ENCODE data around the gene OR1N2.

Gene OR1N2

DNA sequence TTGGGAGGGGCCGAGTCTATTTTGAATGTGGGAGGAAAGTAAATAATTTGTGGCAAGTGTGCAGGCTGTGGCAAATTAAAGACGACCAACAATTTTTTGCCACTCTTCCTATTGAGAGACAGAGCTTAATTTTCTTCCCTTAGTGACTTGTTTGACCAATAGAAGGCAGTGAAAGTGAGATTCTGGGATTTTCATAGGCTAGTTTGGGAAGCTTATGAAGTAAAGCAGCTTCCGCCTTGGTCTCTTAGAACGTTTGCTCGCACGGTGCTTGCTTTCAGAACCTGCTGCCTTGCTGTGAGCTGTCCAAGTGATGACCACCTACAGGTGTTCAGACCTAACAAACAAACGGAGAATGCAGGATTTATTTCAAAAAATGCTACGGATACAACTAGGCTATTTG is 6.7 kb upstream of the OR1N2 start:
- H3K9me3 ChIP-seq (ENCODE audit: severe bottlenecking), result no peaks in the 10 kb centered on the region

DNA sequence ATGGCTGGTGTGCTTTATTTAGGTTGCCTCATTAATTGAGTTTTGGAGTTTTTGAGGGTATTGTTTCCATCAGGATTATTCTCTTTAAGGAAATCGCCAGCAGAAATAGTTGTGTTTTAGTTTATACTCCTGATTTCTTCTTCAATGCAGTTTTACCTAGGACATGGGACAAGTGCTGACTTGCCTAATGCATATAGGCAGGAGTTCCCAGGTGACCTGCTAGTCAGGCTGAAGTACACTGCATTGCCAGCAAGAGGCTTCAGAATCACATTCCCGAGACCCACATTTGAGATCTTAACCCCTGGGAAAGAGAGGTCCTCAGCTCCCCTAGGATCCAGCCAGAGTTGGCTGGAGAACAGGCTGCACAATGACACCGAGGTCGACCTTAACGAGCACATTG is 1.5 kb upstream of the OR1N2 start:
- H3K27ac ChIP-seq, result no peak overlapping the region
- TF ChIP-seq, protein P1, sequence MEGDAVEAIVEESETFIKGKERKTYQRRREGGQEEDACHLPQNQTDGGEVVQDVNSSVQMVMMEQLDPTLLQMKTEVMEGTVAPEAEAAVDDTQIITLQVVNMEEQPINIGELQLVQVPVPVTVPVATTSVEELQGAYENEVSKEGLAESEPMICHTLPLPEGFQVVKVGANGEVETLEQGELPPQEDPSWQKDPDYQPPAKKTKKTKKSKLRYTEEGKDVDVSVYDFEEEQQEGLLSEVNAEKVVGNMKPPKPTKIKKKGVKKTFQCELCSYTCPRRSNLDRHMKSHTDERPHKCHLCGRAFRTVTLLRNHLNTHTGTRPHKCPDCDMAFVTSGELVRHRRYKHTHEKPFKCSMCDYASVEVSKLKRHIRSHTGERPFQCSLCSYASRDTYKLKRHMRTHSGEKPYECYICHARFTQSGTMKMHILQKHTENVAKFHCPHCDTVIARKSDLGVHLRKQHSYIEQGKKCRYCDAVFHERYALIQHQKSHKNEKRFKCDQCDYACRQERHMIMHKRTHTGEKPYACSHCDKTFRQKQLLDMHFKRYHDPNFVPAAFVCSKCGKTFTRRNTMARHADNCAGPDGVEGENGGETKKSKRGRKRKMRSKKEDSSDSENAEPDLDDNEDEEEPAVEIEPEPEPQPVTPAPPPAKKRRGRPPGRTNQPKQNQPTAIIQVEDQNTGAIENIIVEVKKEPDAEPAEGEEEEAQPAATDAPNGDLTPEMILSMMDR (IDR thresholded peaks at IDR 0.05; ENCODE audit: low read depth, low read length), result no peak
- peak; percentile 19 for DNase-seq
- H3K36me3 ChIP-seq, result no peaks in the 10 kb centered on the region
- H3K4me3 ChIP-seq (ENCODE audit: low read depth, low read length), result no peak overlapping the region
- no peaks in the 10 kb centered on the region for H3K27me3 ChIP-seq (ENCODE audit: insufficient read depth, low read depth, severe bottlenecking)
- H3K9me3 ChIP-seq (ENCODE audit: severe bottlenecking), result no peaks in the 10 kb centered on the region

More for the DNA sequence above, 6.7 kb upstream of the OR1N2 start:
- H3K36me3 ChIP-seq, result no peaks in the 10 kb centered on the region
- DNase-seq, result no peak
- TF ChIP-seq, protein P1 (IDR thresholded peaks at IDR 0.05; ENCODE audit: low read depth, low read length), result no peak
- no peaks in the 10 kb centered on the region for H3K27me3 ChIP-seq (ENCODE audit: insufficient read depth, low read depth, severe bottlenecking)
- H3K27ac ChIP-seq, result no peak overlapping the region
- no peak overlapping the region for H3K4me3 ChIP-seq (ENCODE audit: low read depth, low read length)

DNA sequence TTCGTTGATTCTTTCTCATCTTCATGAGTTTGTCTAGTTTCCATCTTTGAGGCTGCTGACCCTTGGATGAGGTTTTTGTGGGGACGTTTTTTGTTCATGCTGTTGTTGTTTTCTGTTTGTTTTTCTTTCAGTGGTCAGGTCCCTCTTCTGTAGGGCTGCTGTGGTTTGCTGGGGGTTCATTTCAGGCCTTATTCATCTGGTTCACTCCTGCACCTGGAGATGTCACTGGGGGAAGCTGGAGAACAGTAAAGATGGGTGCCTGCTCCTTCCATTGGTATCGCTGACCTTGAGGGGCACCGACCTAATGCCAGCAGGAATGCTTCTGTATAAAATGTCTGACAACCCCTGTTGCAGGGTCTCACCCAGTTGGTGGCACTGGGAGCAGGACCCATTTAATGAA is 8.5 kb downstream of the OR1N2 start:
- Histone ChIP-seq H3K27me3 (ENCODE audit: insufficient read depth, low read depth, severe bottlenecking) (no peaks in the 10 kb centered on the region), H3K36me3 (no peaks in the 10 kb centered on the region), H3K9me3 (ENCODE audit: severe bottlenecking) (peaks cover 13% of the 10 kb centered on the region), H3K27ac (peak overlapping the region; percentile 65; the same call in 1 of the 2 replicates), H3K4me3 (ENCODE audit: low read depth, low read length) (no peak overlapping the region)
- no peak for DNase-seq
- TF ChIP-seq, protein P1 (IDR thresholded peaks at IDR 0.05; ENCODE audit: low read depth, low read length), result no peak

DNA sequence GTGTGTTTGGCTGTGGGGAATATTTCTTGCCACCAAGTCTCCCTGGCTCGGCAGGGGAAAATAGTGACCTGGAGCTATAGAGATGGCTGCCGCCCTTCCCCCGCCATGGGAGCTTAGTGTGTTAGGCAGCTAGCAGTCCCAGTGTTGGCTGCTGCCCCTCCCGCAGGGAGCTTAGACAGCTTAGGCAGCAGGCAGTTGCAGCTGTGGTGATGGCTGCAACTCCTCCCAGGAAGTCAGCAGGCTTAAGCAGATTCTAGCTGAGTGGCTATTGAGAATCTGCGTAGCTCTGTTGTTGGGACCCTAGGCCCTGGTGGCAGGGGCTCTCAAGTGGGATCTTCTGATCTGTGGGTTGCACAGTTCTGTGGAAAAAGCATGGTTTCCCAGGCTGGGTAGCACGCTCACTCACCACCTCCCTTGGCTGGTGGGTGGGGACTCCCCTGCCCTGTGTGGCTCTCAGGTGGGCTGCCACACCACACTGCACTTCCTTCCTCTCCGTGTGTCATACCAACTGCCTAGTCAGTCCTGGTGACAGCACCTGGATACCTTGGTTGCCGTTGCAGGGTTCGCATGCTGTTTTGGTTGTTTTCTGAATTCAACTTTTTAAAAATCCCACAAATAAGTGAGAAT is 9.3 kb downstream of the OR1N2 start:
- DNase-seq, result peak; percentile 95
- peak overlapping the region; percentile 65 for H3K27ac ChIP-seq
- no peak overlapping the region for H3K4me3 ChIP-seq (ENCODE audit: low read depth, low read length)
- peaks cover 13% of the 10 kb centered on the region for H3K9me3 ChIP-seq (ENCODE audit: severe bottlenecking)
- no peaks in the 10 kb centered on the region for H3K36me3 ChIP-seq
- TF ChIP-seq, protein P1 (IDR thresholded peaks at IDR 0.05; ENCODE audit: low read depth, low read length), result no peak
- H3K27me3 ChIP-seq (ENCODE audit: insufficient read depth, low read depth, severe bottlenecking), result no peaks in the 10 kb centered on the region

DNA sequence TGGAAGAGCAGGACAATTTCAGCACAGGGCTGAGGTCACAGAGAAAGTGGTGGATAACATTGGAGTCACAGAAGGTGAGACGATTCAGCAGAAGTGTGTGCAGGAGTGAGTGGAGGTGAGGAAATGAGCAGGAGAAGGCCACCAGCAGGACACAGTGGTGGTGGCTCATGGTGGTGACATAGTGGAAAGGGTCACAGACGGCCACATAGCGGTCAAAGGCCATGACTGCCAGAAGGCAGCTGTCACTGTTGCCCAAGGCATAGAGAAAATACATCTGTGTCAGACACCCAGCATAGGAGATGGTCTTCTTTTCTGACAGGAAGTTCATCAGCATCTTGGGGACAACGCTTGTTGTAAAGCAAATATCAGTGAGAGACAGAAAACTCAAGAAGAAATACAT is 15.0 kb downstream of the OR1N2 start:
- no peak overlapping the region for H3K4me3 ChIP-seq (ENCODE audit: low read depth, low read length)
- H3K9me3 ChIP-seq (ENCODE audit: severe bottlenecking), result peaks cover 7% of the 10 kb centered on the region
- H3K27me3 ChIP-seq (ENCODE audit: insufficient read depth, low read depth, severe bottlenecking), result no peaks in the 10 kb centered on the region
- H3K36me3 ChIP-seq, result no peaks in the 10 kb centered on the region
- no peak overlapping the region for H3K27ac ChIP-seq
- DNase-seq, result no peak
- TF ChIP-seq, protein P1 (IDR thresholded peaks at IDR 0.05; ENCODE audit: low read depth, low read length), result no peak

DNA sequence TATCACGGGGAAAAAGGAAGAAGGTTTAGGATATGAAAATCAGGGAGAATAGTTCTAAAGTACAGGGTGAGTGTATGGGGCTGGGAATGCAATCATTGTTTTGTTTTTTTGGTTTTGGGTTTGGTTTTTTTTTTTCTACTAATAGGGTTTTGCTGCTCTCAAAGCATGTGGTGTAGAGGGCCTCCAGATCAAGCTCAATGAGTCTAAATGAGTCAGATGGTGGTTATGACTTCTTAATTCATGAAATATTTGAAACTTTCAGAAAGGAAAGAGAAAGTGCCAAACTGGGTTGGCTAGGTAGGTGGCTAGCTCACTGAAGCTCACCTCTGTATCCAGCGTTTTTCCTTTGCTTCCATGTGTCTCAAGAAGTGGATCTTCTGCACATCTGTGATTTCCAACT is 19.5 kb downstream of the OR1N2 start:
- Histone ChIP-seq H3K9me3 (ENCODE audit: severe bottlenecking) (no peaks in the 10 kb centered on the region), H3K4me3 (ENCODE audit: low read depth, low read length) (no peak overlapping the region), H3K36me3 (no peaks in the 10 kb centered on the region), H3K27ac (no peak overlapping the region), H3K27me3 (ENCODE audit: insufficient read depth, low read depth, severe bottlenecking) (no peaks in the 10 kb centered on the region)
- TF ChIP-seq, protein P1 (IDR thresholded peaks at IDR 0.05; ENCODE audit: low read depth, low read length), result no peak
- DNase-seq, result no peak
